Raji (cell line): ENCODE data around the gene RIOX2.

Experiments
- POLR2A ChIP-seq: IDR thresholded peaks from 2 replicates; pipeline ENCODE4 v1.6.1; 2011; ENCODE audit warnings: low read depth, low read length, control low read depth; ENCODE audit not compliant: insufficient read depth

Gene RIOX2

GRCh38 chr3:97971679-97972567 is at the start of gene RIOX2:
Gene RIOX2, minus strand, starts transcription at chr3:97972431. Its CDS starts 4,838 bp downstream, at chr3:97967593.
- peak; percentile 69 for TF ChIP-seq POLR2A

- TF ChIP-seq POLR2A: no peak
Observed at GRCh38 chr3:98020412-98020811, 48.2 kb upstream of the RIOX2 start.

GRCh38 chr3:98018301-98018700 is 46.1 kb upstream of the RIOX2 start:
- TF ChIP-seq POLR2A: no peak

- TF ChIP-seq POLR2A: no peak
Observed at GRCh38 chr3:98014268-98014585, 42.0 kb upstream of the RIOX2 start.

GRCh38 chr3:98013411-98014267 is 41.4 kb upstream of the RIOX2 start:
- no peak for TF ChIP-seq POLR2A

GRCh38 chr3:98012979-98013378 is 40.7 kb upstream of the RIOX2 start:
- no peak for TF ChIP-seq POLR2A

- TF ChIP-seq POLR2A: no peak
Observed at GRCh38 chr3:98010194-98010882, 38.1 kb upstream of the RIOX2 start.

- TF ChIP-seq POLR2A: no peak
Observed at GRCh38 chr3:98008855-98009254, 36.6 kb upstream of the RIOX2 start.

- TF ChIP-seq POLR2A: no peak
Observed at GRCh38 chr3:98005438-98005837, 33.2 kb upstream of the RIOX2 start.

GRCh38 chr3:98004721-98005120 is 32.5 kb upstream of the RIOX2 start:
- TF ChIP-seq POLR2A: no peak

GRCh38 chr3:98003306-98003969 is 31.2 kb upstream of the RIOX2 start:
- no peak for TF ChIP-seq POLR2A

GRCh38 chr3:98002717-98003116 is 30.5 kb upstream of the RIOX2 start:
- TF ChIP-seq POLR2A: no peak

- no peak for TF ChIP-seq POLR2A
Observed at GRCh38 chr3:97999994-98000393, 27.8 kb upstream of the RIOX2 start.

GRCh38 chr3:97999103-97999502 is 26.9 kb upstream of the RIOX2 start:
- TF ChIP-seq POLR2A: no peak

- TF ChIP-seq POLR2A: no peak
Observed at GRCh38 chr3:97996988-97997387, 24.8 kb upstream of the RIOX2 start.
